BE2C (cell line): ENCODE results near the gene VPS13D.

Source experiments
- DNase-seq: peaks from one replicate; pipeline ENCODE4 v3.0.0-alpha.2; 2020
- H3K27me3 ChIP-seq: fragments of 250-450 bp; sonication (Bioruptor Pico); 2 replicates; pipeline ENCODE4 v1.5.1; 2020; ENCODE audit warnings: mild to moderate bottlenecking
- H3K36me3 ChIP-seq: fragments of 250-450 bp; sonication (Bioruptor Pico); 2 replicates; pipeline ENCODE4 v1.5.1; 2020; ENCODE audit warnings: mild to moderate bottlenecking
- H3K4me1 ChIP-seq: fragments of 250-450 bp; sonication (Bioruptor Pico); 2 replicates; pipeline ENCODE4 v1.5.1; 2020
- H3K4me3 ChIP-seq: 2 replicates; pipeline ENCODE4 v1.5.1; 2011; ENCODE audit warnings: low read depth, low read length
- H3K9me3 ChIP-seq: fragments of 250-450 bp; sonication (Bioruptor Pico); 2 replicates; pipeline ENCODE4 v1.5.1; 2020
- CTCF ChIP-seq: IDR thresholded peaks from 2 replicates; pipeline ENCODE4 v1.5.1; 2012; ENCODE audit warnings: mild to moderate bottlenecking, low read depth, low read length

VPS13D gene

GRCh38 chr1:12246584-12246983 lies 16.8 kb downstream of the VPS13D start:
- H3K36me3 ChIP-seq = no peaks in the 10 kb centered on the region; the same call in 1 of the 2 replicates
- TF ChIP-seq CTCF = no peak

GRCh38 chr1:12249181-12249580 lies 19.4 kb downstream of the VPS13D start:
- H3K36me3 ChIP-seq = no peaks in the 10 kb centered on the region; the same call in 1 of the 2 replicates
- H3K9me3 ChIP-seq = no peaks in the 10 kb centered on the region
- H3K4me3 ChIP-seq = no peak overlapping the region
- no peaks in the 10 kb centered on the region for H3K4me1 ChIP-seq
- no peaks in the 10 kb centered on the region for H3K27me3 ChIP-seq
- TF ChIP-seq CTCF = no peak
- DNase-seq = no peak

More at GRCh38 chr1:12246584-12246983, 16.8 kb downstream of the VPS13D start:
- Histone ChIP-seq H3K4me1 (no peaks in the 10 kb centered on the region), H3K9me3 (no peaks in the 10 kb centered on the region), H3K27me3 (no peaks in the 10 kb centered on the region), H3K4me3 (no peak overlapping the region)
- DNase-seq = no peak

- no peak overlapping the region for H3K4me3 ChIP-seq
- H3K36me3 ChIP-seq = no peaks in the 10 kb centered on the region
- DNase-seq = no peak
These were observed 19.9 kb downstream of the VPS13D start for GRCh38 chr1:12249748-12250147.

GRCh38 chr1:12251442-12251841 lies 21.6 kb downstream of the VPS13D start:
- H3K9me3 ChIP-seq = no peaks in the 10 kb centered on the region
- H3K36me3 ChIP-seq = no peaks in the 10 kb centered on the region; the same call in 1 of the 2 replicates
- TF ChIP-seq CTCF = no peak
- H3K4me3 ChIP-seq = no peak overlapping the region
- no peaks in the 10 kb centered on the region for H3K27me3 ChIP-seq
- no peaks in the 10 kb centered on the region for H3K4me1 ChIP-seq
- no peak for DNase-seq

More at GRCh38 chr1:12249748-12250147, 19.9 kb downstream of the VPS13D start:
- Histone ChIP-seq H3K27me3 (no peaks in the 10 kb centered on the region), H3K9me3 (no peaks in the 10 kb centered on the region), H3K4me1 (no peaks in the 10 kb centered on the region)
- no peak for TF ChIP-seq CTCF

GRCh38 chr1:12255913-12256312 lies 26.1 kb downstream of the VPS13D start:
- no peaks in the 10 kb centered on the region for H3K4me1 ChIP-seq
- no peak for TF ChIP-seq CTCF
- no peaks in the 10 kb centered on the region for H3K9me3 ChIP-seq
- no peaks in the 10 kb centered on the region; the same call in 1 of the 2 replicates for H3K36me3 ChIP-seq
- no peak for DNase-seq
- no peaks in the 10 kb centered on the region for H3K27me3 ChIP-seq
- no peak overlapping the region for H3K4me3 ChIP-seq

GRCh38 chr1:12258272-12258671 lies 28.4 kb downstream of the VPS13D start:
- H3K4me1 ChIP-seq = no peaks in the 10 kb centered on the region
- H3K36me3 ChIP-seq = no peaks in the 10 kb centered on the region; the same call in 1 of the 2 replicates
- no peaks in the 10 kb centered on the region for H3K9me3 ChIP-seq
- no peaks in the 10 kb centered on the region for H3K27me3 ChIP-seq
- no peak for DNase-seq
- no peak overlapping the region for H3K4me3 ChIP-seq
- TF ChIP-seq CTCF = no peak
